ENCODE data around the gene MAP2K4.

- TF ChIP-seq CTCF (IDR thresholded peaks at IDR 0.05 in 4 of 5, conservative IDR thresholded peaks at IDR 0.05 in 1 of 5) (no peak), POLR2A (IDR thresholded peaks at IDR 0.05) (no peak)
Observed at GRCh38 chr17:12053552-12053951, 32.9 kb downstream of the MAP2K4 start.
